Heart left ventricle (tissue), 13 donors: ENCODE measurements around the gene CHODL.

Experiments
- CTCF ChIP-seq, 12 donors: fragments of 200-600 bp; sonication (generic) in 4 of 12; IDR thresholded peaks; one replicate each; pipeline versions ENCODE4 v1.5.0 to v1.8.0; 2018 to 2022; ENCODE audit warnings: antibody characterized with exemption in 12 of 12, mild to moderate bottlenecking in 5 of 12
- POLR2A ChIP-seq, 2 donors: fragments of 450-650 bp; IDR thresholded peaks; one replicate each; pipeline ENCODE4 v1.6.1; 2017; ENCODE audit warnings: antibody characterized with exemption in 2 of 2, mild to moderate bottlenecking in 2 of 2, moderate library complexity in 2 of 2
- donor health status: ischemic (EF 13 %, LVEDD 7.1; RV severe dilation, severe dysfunction).
- donor health status: DM: no; HTN: yes; CAD: no.
- donor health status: DM: no; HTN: no; CAD: no.
- donor health status: ischemic (EF 25% LVEDD 6.9; RV normal size, moderate dysfunction).
- donor health status: ischemic (EF 25% LVEDD 5.7; RV mildly dilated, moderate dysfunction).
- donor health status: ischemic (EF 35%, LVEDD 5.7; RV mildly dilated, moderate dysfunction).
- donor health status: nonischemic (EF 11% LVEDD 7.7; RV severe dilation, severe dysfunction).
- donor health status: DM: yes; HTN: yes; CAD: no.
- donor health status: PGD.
- donor health status: ischemic (EF 29% LVEDD 5.4; RV normal size, mild dysfunction).
- donor health status: nonischemic (EF 23%, LVEDD 6.1; RV moderate dilation, normal function).

GRCh38 chr21:18289876-18290275, 45.2 kb downstream of the CHODL start:
- TF ChIP-seq CTCF (IDR thresholded peaks at IDR 0.05) (no peak), POLR2A (IDR thresholded peaks at IDR 0.05) (no peak)
